SK-N-SH treated with all-trans-retinoic acid at 6 μM for 48 hours (cell line): ENCODE measurements around the gene ATG2A.
A peak's percentile ranks its signal among the peaks of the same experiment; 100 is the strongest.

Experiments
- ATAC-seq: fragments of 200-7000 bp; cut with Tn5 transposase; 3 replicates; pipeline ENCODE4 v1.9.1; 2020; ENCODE audit warnings: mild to moderate bottlenecking, moderate library complexity
- ARNTL ChIP-seq: fragments of 450-650 bp; formaldehyde crosslinking; IDR thresholded peaks from 2 replicates; pipeline ENCODE4 v1.5.0; 2020; ENCODE audit warnings: low read depth, mild to moderate bottlenecking, moderate library complexity, borderline replicate concordance
- BACH2 ChIP-seq: fragments of 250-450 bp; sonication (Bioruptor Pico); IDR thresholded peaks from 2 replicates; pipeline ENCODE4 v1.9.0; 2021; ENCODE audit warnings: mild to moderate bottlenecking, borderline replicate concordance
- CREB5 ChIP-seq: fragments of 250-450 bp; sonication (Bioruptor Pico); IDR thresholded peaks from 2 replicates; pipeline ENCODE4 v1.5.1; 2020; ENCODE audit warnings: low read depth, mild to moderate bottlenecking, moderate library complexity
- CSDC2 ChIP-seq: fragments of 250-450 bp; sonication (Bioruptor Pico); IDR thresholded peaks from 2 replicates; pipeline ENCODE4 v1.5.0; 2020; ENCODE audit warnings: mild to moderate bottlenecking, moderate library complexity
- GLIS3 ChIP-seq: fragments of 250-450 bp; sonication (Bioruptor Pico); IDR thresholded peaks from 2 replicates; pipeline ENCODE4 v1.5.0; 2020; ENCODE audit warnings: mild to moderate bottlenecking, moderate library complexity
- ISL1 ChIP-seq: fragments of 250-450 bp; sonication (Bioruptor Pico); IDR thresholded peaks from 2 replicates; pipeline ENCODE4 v2.1.2; 2022; ENCODE audit warnings: mild to moderate bottlenecking, moderate library complexity
- OSR1 ChIP-seq: fragments of 250-450 bp; sonication (Bioruptor Pico); IDR thresholded peaks from 2 replicates; pipeline ENCODE4 v1.8.0; 2022; ENCODE audit warnings: moderate library complexity, mild to moderate bottlenecking, inconsistent platforms
- PATZ1 ChIP-seq: fragments of 250-450 bp; sonication (Bioruptor Pico); IDR thresholded peaks from 2 replicates; pipeline ENCODE4 v1.8.0; 2020; ENCODE audit warnings: mild to moderate bottlenecking, moderate library complexity, borderline replicate concordance
- PPARA ChIP-seq: fragments of 250-450 bp; sonication (Bioruptor Pico); IDR thresholded peaks from 2 replicates; pipeline ENCODE4 v1.5.0; 2020; ENCODE audit warnings: mild to moderate bottlenecking, borderline replicate concordance
- RARB ChIP-seq: fragments of 250-450 bp; sonication (Bioruptor Pico); IDR thresholded peaks from 2 replicates; pipeline ENCODE4 v1.8.0; 2021; ENCODE audit warnings: mild to moderate bottlenecking, moderate library complexity
- SNAI2 ChIP-seq: fragments of 250-450 bp; sonication (Bioruptor Pico); IDR thresholded peaks from 2 replicates; pipeline ENCODE4 v1.5.0; 2020; ENCODE audit warnings: mild to moderate bottlenecking, moderate library complexity
- TOX ChIP-seq: fragments of 250-450 bp; sonication (Bioruptor Pico); IDR thresholded peaks from 2 replicates; pipeline ENCODE4 v1.8.0; 2021; ENCODE audit warnings: mild to moderate bottlenecking, moderate library complexity, borderline replicate concordance
- ZC3H10 ChIP-seq: fragments of 250-450 bp; sonication (Bioruptor Pico); IDR thresholded peaks from 2 replicates; pipeline ENCODE4 v1.5.1; 2021; ENCODE audit warnings: mild to moderate bottlenecking, moderate library complexity
- ZFP3 ChIP-seq: fragments of 250-450 bp; sonication (Bioruptor Pico); IDR thresholded peaks from 2 replicates; pipeline ENCODE4 v1.5.0; 2020; ENCODE audit warnings: mild to moderate bottlenecking, moderate library complexity
- ZNF565 ChIP-seq: fragments of 450-650 bp; formaldehyde crosslinking; conservative IDR thresholded peaks from 2 replicates; pipeline ENCODE4 v1.5.0; 2020; ENCODE audit warnings: low read depth, mild to moderate bottlenecking, moderate library complexity
- ZNF70 ChIP-seq: fragments of 450-650 bp; formaldehyde crosslinking; IDR thresholded peaks from 2 replicates; pipeline ENCODE4 v1.5.0; 2020; ENCODE audit warnings: mild to moderate bottlenecking, moderate library complexity
- ZNF8 ChIP-seq: fragments of 450-650 bp; formaldehyde crosslinking; IDR thresholded peaks from 2 replicates; pipeline ENCODE4 v1.5.0; 2020; ENCODE audit warnings: mild to moderate bottlenecking, moderate library complexity
- TF ChIP-seq, protein P1 (sequence below): fragments of 250-450 bp; sonication (Bioruptor Pico); IDR thresholded peaks from 2 replicates; pipeline ENCODE4 v1.5.0; 2020; ENCODE audit warnings: mild to moderate bottlenecking, moderate library complexity
- TF ChIP-seq, protein P2 (sequence below): fragments of 250-450 bp; sonication (Bioruptor Pico); IDR thresholded peaks from 2 replicates; pipeline ENCODE4 v1.5.1; 2021; ENCODE audit warnings: mild to moderate bottlenecking, moderate library complexity

ATG2A gene

DNA sequence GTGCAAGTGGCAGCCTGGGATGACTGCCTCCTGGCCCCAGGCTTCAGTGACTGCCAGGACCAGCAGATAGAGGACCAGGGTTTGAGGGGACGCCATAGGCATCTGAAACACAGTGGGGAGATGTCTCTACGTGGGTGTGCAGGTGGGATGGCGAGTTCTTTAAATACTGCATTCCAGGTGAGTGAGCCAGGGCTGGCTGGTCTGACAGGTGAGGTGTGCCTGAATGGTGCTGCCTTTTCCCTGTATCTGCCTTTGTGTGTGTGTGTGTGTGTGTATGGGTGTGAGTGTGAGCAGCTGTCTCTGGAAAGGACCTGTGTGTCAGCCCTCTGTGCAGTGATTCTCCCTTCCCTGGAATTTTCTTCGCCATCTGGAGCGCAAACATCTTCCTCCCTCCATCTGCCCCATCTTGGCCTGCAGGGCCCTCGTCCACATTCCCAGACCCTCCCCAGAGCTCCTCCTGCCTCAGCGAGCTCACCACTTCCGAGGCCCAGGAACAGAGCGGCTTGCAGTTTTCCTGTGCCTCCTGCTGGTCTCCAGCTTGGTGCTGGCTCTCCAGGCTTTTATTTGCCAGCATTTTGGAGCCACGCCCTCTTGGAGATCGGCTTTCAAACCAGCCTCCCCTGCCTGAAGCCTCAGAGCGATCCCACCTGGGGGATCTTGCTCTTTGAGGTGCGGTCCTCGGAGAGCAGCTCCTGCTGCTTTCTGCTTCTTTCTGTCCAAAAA is 18.5 kb upstream of the ATG2A start, which contains the start of gene GPHA2:
Gene GPHA2, minus strand, starts transcription at position 535 of the 723 bp plus-strand sequence. Its CDS starts 433 bp downstream, at position 102.
- TF ChIP-seq ZC3H10 (CRISPR knock-in tag) (no peak), ZNF70 (CRISPR knock-in tag) (no peak), CSDC2 (CRISPR knock-in tag) (no peak), TOX (CRISPR knock-in tag) (no peak), ARNTL (CRISPR knock-in tag) (no peak), ZFP3 (CRISPR knock-in tag) (no peak), PPARA (CRISPR knock-in tag) (no peak), PATZ1 (CRISPR knock-in tag) (no peak), GLIS3 (no peak), ISL1 (CRISPR knock-in tag) (no peak), ZNF8 (CRISPR knock-in tag) (no peak), BACH2 (CRISPR knock-in tag) (no peak), OSR1 (no peak), SNAI2 (CRISPR knock-in tag) (no peak), ZNF565 (CRISPR knock-in tag) (no peak), RARB (CRISPR knock-in tag) (no peak)
- TF ChIP-seq, protein P1, sequence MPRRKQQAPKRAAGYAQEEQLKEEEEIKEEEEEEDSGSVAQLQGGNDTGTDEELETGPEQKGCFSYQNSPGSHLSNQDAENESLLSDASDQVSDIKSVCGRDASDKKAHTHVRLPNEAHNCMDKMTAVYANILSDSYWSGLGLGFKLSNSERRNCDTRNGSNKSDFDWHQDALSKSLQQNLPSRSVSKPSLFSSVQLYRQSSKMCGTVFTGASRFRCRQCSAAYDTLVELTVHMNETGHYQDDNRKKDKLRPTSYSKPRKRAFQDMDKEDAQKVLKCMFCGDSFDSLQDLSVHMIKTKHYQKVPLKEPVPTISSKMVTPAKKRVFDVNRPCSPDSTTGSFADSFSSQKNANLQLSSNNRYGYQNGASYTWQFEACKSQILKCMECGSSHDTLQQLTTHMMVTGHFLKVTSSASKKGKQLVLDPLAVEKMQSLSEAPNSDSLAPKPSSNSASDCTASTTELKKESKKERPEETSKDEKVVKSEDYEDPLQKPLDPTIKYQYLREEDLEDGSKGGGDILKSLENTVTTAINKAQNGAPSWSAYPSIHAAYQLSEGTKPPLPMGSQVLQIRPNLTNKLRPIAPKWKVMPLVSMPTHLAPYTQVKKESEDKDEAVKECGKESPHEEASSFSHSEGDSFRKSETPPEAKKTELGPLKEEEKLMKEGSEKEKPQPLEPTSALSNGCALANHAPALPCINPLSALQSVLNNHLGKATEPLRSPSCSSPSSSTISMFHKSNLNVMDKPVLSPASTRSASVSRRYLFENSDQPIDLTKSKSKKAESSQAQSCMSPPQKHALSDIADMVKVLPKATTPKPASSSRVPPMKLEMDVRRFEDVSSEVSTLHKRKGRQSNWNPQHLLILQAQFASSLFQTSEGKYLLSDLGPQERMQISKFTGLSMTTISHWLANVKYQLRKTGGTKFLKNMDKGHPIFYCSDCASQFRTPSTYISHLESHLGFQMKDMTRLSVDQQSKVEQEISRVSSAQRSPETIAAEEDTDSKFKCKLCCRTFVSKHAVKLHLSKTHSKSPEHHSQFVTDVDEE (CRISPR knock-in tag): no peak
- TF ChIP-seq, protein P2, sequence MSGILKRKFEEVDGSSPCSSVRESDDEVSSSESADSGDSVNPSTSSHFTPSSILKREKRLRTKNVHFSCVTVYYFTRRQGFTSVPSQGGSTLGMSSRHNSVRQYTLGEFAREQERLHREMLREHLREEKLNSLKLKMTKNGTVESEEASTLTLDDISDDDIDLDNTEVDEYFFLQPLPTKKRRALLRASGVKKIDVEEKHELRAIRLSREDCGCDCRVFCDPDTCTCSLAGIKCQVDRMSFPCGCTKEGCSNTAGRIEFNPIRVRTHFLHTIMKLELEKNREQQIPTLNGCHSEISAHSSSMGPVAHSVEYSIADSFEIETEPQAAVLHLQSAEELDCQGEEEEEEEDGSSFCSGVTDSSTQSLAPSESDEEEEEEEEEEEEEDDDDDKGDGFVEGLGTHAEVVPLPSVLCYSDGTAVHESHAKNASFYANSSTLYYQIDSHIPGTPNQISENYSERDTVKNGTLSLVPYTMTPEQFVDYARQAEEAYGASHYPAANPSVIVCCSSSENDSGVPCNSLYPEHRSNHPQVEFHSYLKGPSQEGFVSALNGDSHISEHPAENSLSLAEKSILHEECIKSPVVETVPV (CRISPR knock-in tag): no peak
- ATAC-seq: peak; percentile 30; the same call in 2 of the 3 replicates

DNA sequence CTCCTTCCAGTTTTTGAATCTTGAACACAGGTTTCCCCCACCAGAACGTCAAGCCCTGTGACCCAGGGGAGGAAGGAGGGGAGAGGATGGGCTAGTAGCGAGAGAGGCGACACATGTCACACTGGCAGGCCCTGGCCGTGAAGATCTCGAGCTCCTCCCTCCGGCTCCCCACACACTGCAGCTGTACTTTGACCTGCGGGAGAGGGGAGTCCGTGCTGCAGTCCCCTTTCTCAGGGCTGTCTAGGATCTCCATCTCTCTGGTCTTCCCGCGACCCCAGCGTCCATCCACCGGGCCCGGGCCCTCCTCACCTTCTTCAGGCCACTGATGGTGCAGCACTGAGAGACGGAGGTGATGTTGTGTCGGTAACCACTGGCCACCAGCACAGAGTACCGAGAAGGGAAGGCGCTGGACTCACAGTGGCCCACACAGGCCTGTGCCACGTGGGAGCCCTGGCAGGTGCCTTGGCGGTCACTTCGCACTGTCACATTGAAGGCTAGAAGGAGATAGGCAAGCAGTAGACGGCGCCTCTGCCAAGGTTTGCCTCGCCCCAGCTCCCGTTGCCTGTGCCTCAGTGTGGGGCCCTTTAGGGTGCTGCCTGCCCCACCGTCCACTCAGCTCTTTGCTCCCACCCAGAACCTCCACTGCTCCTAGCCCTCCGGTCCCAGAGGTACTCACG is 17.8 kb upstream of the ATG2A start:
- no peak; the same call in 2 of the 3 replicates for ATAC-seq
- TF ChIP-seq ARNTL (CRISPR knock-in tag) (no peak), BACH2 (CRISPR knock-in tag) (no peak), CSDC2 (CRISPR knock-in tag) (no peak), ZNF70 (CRISPR knock-in tag) (no peak), RARB (CRISPR knock-in tag) (no peak), CREB5 (CRISPR knock-in tag) (no peak), SNAI2 (CRISPR knock-in tag) (no peak), ISL1 (CRISPR knock-in tag) (no peak), GLIS3 (no peak), ZNF565 (CRISPR knock-in tag) (no peak)
- TF ChIP-seq, protein P1 (CRISPR knock-in tag): no peak
